ENCODE measurements around the gene ARHGAP6.

ARHGAP6 gene

DNA sequence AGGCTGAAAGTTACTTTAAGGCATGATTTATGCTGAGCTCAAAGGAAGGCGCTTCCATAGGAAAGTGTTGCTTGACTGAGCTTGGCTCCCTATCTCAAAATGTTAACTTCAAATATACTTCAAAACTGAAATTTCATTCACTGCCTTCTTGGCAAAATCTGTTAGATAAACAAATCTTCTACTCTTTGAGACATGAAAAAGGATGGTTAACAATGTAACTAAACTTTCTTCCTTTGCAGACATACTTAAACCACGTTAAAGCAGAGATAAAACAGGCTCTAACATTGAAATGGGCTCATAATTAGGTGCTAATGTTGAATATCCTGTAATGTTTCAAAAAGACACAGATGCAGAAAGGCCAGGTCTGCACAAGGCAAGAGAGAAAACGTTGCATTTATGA, 262.1 kb downstream of the ARHGAP6 start:
- no peak for DNase-seq (ENCODE audit: low read depth in 3 of 3, low spot score in 1 of 3)

DNA sequence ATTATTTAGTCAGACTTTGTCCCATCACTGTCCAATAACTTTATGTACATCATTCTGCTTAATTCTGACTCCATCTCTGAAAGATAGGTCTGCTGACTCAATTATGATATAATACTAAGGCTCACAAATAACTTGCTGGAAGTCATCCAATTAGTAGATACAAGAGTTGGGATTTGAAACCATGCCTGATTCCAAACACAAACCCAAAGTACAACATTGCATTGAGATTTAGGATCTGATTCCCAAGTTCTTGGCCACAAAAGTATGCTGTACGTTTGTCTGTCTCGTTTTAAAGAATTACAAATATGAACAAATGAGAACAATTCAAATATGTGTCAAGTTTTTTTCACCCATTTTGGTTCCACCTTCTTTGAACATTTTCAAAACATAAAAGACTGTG, 263.8 kb downstream of the ARHGAP6 start:
- DNase-seq (ENCODE audit: low read depth in 3 of 3, low spot score in 1 of 3) = no peak

DNA sequence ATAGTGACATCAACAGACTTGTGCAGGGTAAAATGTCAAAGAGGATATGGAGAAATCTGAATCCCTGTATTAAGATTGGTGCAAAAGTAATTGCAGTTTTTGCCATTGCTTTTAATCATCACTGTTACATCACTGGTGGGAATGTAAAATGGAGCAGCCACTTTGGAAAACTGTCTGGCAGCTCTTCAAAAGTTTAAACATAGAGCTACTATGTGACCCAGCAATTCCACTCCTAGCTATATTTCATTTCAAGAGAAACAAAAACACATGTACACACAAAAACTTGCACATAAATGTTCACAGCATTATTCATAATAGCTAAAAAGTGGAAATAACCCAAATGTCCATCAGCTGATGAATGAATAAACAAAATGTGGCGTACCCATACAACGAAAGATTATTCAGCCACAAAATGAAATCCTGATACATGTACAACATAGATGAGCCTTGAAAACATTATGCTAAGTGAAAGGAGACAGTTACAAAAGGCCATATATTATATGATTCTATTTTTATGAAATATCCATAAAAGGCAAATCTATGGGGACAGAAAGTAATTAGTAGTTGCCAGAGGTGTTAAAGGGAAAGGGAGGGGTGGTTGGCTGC, 266.1 kb downstream of the ARHGAP6 start:
- DNase-seq (ENCODE audit: low read depth in 3 of 3, low spot score in 1 of 3) = no peak

DNA sequence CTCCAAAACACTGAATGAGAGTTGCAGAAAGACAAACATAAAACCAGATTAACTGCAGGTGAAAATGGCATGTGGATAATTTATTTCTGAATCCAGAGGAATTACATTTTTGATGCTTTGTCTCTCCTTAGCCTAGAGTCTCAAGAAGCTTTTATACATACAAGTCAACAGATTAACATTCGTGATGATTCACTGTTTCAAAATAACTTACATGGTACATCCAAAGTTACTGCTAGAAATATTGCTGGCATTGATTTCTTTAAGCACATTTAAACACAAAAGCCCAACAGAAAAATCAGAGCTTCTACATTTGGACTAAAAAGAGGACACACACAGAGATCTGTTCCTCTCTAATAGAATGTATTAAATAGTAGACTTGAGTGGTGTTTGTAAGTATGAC, 266.9 kb downstream of the ARHGAP6 start:
- DNase-seq (ENCODE audit: low read depth in 3 of 3, low spot score in 1 of 3) = no peak

DNA sequence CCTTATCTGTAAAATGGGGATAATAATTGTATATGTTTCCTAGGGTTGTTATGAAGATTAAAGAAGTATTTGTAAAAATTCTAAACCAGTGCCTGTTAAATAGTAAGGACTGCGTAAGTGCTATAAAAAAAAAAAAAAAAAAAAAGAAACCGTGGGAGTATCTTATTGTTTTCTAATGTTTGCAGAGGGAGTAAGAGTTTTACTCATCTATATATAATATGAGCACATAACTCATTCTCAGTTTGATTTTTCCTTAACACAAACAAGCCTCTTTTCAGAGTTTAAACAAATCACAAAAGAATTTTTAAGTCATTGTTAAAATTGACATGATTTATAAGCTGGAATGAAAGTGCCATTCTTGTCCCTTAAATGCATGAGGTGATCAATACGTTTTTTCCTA, 267.6 kb downstream of the ARHGAP6 start:
- DNase-seq (ENCODE audit: low read depth in 3 of 3, low spot score in 1 of 3) = no peak

DNA sequence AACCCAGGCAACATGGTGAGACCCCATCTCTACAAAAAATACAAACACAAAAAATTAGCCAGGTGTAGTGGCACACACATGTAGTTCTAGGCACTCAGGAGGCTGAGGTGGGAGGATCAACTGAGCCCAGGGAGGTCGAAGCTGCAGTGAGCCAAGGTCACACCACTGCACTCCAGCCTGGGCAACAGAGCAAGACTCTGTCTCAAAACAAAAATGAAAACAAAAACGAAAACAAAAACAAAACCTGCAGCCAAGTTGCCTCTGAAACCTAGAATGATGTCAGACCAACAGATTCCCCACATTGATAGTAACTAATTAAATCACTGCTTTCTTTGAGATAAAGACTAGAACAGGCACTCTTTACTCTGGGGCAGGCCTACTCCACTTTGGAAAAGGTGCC, 268.0 kb downstream of the ARHGAP6 start:
- no peak for DNase-seq (ENCODE audit: low read depth in 3 of 3, low spot score in 1 of 3)

DNA sequence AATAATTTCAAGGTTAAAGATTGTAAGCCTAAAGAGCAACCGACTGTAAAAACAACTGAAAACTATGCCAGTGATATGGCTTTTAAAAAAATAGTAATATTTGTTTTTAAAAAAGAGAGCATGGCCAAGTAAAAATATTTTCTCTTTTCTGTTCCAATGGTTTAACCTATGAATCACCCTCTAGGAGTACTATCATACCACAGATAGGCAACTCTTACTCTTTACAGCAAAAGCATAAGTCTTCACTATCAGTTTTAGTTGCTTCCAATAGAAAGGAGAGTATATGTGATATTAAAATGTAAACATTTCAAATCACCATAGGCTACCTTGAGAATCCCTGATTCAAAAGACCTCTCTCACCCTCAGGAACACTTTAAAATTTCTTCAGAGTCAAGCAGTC, 269.9 kb downstream of the ARHGAP6 start:
- DNase-seq (ENCODE audit: low read depth in 3 of 3, low spot score in 1 of 3) = no peak

DNA sequence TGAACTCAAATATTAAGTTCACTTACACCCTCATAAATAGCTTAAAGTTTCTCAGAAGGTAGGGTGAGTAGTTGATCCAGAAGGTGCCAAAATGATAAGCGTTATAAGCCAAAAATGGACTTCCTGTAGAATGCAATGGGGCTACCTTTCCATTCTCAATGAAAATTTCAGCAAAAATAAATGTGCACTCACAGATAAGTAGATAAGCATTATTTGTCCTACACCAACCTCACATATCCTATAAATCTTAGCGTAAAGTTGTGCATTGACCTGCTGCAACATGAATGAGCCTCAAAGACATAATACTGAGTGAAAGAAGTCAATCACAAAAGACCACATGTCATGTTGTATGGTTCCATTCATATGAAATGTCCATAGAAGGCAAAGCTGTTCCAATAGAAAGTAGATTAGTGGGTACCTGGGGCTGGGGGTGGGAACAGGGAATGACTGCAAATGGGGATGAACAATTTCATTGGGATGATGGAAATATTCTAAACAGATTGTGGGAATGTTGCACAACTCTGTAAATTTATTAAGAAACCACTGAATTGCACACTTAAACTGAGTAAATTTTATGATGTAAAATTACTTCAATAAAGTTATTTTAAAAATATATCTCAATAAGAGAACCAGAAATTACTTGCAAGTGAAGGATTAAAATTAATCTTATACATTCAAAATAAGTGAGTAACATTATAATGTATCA, 271.6 kb downstream of the ARHGAP6 start:
- DNase-seq (ENCODE audit: low read depth in 3 of 3, low spot score in 1 of 3) = no peak

DNA sequence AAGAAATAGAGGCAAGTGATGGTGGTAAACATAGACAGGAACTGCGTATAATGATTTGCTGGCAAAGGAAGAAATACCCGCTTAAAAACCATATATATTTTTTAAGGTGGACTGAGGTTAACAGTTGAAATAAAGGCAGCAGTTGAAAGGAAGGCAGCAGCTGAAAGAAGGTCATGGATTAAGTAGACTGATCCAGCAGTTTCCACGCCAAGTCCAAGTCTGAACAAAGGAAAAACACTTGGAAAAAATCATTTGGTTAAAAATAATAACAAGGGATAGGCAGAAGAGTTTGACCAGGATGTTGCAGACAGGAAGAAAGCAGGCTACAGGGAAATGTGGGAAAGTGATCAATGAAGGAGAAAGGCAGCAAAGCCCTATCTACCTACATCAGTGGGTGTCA, 278.9 kb downstream of the ARHGAP6 start:
- DNase-seq (ENCODE audit: low read depth in 3 of 3, low spot score in 1 of 3) = no peak

DNA sequence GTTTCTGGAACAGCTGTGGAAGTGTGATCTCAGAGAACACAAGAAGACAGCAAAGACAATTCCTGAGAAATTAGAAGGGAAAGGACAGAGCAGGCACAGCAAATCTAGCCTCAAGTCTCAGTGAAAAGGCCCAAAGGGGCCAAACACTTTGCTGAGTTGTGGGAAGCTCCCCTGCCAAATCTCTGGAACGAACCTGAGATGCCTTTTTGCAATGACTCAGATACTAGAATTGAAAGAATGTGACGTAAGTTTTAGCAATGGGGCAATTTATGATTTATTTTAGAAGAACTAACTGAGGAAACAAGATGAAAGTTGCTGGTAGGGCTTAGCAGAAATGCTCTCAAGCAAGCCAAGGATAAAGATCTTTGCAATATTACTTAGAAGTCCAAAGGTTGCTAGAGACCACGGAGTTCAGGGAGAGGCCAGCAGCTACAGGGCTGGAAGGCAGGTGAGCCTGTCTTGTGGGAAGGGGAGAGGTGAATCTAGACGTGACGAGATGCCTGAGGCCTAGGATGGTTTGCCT, 279.7 kb downstream of the ARHGAP6 start:
- DNase-seq (ENCODE audit: low read depth in 3 of 3, low spot score in 1 of 3) = no peak

DNA sequence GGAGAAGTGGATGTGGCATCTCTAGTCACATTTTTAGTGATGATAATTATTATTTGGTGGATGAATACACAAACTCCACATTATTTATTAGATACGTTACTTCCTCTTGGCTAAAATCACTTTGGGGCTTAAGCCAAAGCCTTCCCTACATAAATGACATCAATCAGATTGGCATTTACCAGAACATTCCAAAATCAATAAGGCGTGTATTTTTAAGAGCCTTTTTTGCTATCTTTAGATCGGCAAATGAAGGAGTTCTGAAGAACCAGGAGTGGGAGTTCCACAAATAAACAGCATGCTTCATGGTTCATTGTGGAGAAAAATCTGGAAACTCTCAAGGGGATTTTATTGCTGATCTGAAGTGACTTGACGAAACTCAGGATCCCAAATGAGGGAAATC, 282.8 kb downstream of the ARHGAP6 start:
- no peak for DNase-seq (ENCODE audit: low read depth in 3 of 3, low spot score in 1 of 3)

DNA sequence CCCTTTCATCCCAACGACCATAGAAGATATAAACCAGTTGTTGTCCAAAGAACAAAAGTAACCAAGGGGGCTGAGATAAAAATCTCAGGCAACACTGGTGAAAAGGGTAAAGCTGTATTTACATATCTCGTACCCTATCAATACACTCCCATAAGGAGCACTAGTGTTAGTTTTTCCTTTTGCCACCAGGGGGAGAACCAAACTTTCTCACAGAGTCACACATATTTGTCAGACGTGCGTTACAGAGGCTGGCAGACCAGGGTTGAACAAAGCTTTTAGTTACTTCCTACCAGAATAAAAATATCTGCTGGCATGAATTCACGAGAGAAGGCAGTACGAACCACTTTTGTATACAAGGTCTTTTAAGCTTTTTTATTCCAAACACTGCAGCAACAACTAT, 284.3 kb downstream of the ARHGAP6 start:
- DNase-seq (ENCODE audit: low read depth in 3 of 3, low spot score in 1 of 3) = no peak

DNA sequence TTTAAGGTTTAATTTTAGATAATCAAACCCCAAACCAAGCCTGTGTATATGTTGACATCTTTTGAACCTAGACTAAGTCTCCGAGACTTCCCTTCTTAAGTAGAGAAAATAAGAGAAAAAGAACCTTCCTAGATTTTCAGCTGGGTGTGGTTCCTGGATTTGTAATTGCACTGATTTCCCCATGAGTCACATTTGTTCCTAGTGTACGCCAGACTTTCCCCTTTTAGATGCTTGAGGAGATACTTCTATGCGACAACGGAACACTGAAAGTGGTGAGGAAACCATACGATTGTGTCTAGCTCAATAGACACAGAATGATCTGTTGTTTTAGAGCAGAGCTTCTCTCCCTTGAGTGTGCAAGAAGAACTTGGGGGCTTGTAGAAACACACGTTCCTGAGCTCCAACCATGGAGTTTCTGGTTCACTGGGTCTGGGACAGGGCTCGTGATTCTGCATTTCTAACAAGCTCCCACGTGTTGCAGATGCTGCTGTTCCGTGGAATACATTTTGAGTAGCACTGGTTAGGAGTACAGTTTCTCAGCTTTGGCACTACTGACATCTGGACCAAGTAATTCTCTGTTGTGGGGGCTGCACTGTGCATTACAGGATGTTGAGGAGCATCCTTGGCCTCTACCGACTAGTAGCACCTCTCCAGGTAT, 285.4 kb downstream of the ARHGAP6 start:
- DNase-seq (ENCODE audit: low read depth in 3 of 3, low spot score in 1 of 3) = no peak

DNA sequence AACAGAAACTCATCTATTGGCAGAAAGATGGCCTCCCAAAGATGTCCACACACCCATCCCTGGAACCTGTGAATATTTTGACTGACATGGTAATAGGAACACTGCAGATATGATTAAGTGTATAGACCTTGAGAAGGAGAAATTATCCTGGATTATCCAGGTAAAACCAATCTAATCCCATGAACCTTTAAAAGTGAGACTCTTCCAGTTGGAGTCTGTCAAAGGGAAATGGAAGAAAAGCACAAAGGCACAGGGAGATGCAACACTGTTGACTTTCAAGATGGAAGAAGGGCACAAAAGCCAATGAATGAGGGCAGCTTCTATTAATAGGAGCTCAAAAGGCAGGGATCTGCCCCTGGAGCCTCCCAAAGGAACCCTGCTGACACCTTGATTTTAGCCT, 289.6 kb downstream of the ARHGAP6 start:
- no peak for DNase-seq (ENCODE audit: low read depth in 3 of 3, low spot score in 1 of 3)

DNA sequence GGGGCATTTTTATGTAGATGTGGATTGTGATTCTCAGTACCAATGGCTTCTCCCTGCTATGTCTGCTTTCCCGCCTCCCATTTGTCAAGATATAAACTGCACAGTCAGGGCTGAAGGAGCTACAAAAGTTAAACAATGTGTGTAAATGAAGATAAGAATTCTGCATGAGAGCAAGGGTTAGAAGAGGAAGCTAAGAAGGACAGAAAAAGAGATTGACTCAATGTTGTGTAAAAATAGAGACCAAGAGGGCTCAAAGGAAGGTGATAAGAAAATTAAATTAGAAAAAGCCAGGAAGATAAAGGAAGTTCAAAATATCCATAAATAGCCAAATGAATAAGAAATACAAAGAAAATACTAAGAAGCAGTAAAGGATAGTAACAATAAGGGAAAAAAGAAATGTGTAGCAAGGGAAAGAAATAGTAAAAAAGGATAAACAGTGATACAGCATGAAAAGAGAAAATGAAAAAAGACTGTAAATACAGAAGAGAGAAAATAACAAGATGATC, 290.1 kb downstream of the ARHGAP6 start:
- no peak for DNase-seq (ENCODE audit: low read depth in 3 of 3, low spot score in 1 of 3)

DNA sequence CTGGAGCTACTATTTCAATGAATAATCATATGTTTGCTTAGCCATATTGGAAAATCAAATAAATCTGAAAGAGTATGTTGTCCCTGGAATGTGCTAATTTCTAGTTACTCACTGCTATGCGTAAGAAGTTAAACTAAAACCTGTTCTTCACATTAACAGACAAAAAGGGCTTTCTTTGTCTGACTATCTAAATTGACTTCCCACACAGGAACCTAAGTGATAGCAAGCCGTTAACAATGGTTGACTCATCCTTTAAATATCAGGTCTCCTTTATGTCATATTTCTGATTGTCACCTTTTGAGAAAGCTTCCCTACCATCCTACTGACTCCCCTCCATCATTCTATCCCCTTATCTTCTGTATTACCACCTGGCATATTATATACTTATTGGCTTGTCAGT, 291.1 kb downstream of the ARHGAP6 start:
- DNase-seq (ENCODE audit: low read depth in 3 of 3, low spot score in 1 of 3) = no peak

DNA sequence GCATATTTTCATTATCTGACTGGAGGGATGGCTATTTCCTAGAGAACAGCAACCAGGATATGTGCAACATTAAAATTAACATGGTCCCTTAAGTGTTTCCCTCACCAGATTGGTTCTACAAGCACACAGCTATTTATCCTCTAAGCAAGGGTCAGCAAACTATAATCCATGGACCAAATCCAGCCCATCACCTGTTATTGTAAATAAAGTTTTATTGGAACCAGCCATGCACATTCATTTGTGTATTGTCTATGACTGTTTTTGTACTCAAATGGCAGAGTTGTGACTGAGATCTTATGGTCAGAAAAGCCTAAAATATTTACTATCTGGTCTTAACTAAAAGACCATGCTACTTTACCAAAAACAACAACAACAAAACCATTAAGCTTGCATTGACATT, 294.6 kb downstream of the ARHGAP6 start:
- DNase-seq (ENCODE audit: low read depth in 3 of 3, low spot score in 1 of 3) = no peak

DNA sequence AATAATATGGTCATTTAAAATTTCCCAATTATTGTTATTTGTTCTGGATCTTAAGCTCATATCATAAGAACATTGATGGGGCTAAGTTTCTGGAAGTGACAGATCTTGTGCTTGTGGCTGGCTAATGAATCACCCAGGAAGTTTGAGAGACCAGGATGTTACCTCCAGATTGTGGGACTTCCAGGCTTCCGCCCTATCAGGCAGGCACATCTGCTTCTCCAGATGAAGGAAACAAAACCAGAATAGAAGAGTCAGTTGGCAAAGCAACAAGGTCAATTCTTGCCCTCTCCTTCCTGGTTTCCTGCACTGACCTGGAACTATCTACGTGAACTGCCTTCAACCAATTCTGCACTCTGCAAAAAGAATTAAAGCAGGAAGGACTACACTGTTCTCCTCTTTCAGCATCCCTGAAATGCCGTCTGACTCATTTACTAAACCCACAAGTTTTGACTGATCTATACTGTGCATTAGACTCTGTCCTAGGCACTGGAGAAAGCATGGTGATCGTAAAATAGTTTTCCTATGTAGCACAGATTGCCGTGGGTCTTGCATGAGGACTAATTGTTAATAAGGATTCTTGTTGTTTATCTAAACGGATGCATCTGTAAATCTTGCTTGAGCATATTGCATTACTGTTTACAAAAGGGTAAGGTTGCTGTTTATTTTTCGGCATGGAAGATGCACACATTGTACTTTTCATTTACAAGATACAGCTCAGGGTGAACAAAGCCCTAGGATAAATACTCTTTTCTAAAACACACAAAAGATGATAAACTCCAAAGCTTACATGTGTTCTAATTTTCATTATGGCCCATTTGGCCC, 297.9 kb downstream of the ARHGAP6 start:
- no peak for DNase-seq (ENCODE audit: low read depth in 3 of 3, low spot score in 1 of 3)

DNA sequence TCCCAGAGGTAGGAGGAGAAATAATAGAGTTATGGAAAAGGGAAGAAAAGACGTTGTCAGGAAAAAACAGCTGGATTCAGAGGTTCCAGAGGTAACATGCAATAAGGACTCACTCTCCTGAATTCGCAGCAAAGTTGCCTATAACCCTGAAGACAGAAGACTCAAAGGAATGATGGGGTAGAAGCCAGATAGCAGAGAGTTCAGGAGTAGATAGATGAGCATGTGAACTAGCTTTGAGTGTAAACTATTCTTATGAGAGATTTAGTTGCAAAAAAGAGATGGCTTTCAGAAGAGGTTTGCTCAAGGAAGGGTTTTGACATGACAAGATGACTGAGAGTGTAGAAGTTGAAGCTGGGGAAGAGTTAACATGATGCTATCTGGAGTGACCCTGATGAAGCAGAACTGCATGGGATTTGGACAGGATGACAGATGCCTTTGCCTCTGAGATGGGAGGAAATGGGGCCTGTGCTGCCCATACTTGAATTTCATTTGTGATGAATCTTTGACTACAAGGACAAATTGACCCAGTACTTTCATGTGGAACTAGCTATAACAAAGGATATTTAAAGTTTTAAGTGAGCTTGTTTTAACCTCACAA, 298.6 kb downstream of the ARHGAP6 start:
- DNase-seq (ENCODE audit: low read depth in 3 of 3, low spot score in 1 of 3) = no peak

DNA sequence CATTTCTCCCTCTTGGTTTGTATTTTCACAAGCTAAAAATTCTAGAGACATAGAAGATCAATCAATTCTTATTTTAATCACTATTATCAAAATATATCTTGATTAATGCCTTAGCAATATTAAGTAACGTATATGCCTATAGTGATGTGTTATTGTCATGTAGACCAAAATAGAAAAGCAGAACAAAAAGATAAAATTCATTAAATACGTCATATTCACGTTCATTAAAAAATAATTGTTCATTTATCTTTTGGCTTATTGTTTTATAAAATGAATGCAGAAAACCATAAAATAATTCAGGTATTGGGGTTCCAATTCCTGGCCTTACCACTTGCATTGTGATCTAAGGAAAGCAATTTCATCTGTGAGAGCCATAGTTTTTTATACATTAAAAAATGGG, 300.3 kb downstream of the ARHGAP6 start:
- DNase-seq (ENCODE audit: low read depth in 3 of 3, low spot score in 1 of 3) = no peak

DNA sequence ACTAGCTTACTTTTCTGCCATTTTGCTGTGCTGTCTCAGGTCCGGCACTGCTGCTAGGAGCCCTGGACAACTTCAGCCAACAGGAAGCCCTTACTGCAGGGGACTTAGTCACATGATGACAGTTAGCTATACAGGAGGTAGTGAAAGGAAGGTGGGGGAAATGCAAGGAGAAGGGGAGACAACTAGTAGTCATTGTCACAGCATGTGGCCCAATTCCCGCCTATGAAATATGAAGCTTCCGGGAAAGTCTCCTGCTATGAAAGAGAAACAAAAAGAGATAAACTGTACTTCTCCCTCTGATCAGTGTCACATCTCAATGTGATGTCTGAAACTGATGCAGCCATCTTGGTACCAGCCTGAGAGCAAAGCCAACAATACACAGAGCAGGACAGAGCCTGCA, 300.9 kb downstream of the ARHGAP6 start:
- DNase-seq (ENCODE audit: low read depth in 3 of 3, low spot score in 1 of 3) = no peak

Measured in stimulated activated CD4-positive, alpha-beta T cell treated with anti-CD3 and anti-CD28 coated beads, TNF-alpha, amount 100 ng/mL, for 1 hour (primary cell).